Activated CD8-positive, alpha-beta memory T cell treated with anti-CD3 and anti-CD28 coated beads, Interleukin-2, amount 50 U/mL, for 1 hour (primary cell): ENCODE results near the gene NCK1.
"Not testable (repeated sequence)": the region's sequence is repeated elsewhere in the genome, so short reads cannot be mapped to it uniquely, and the experiment has no call there.

Experiments used
- DNase-seq: peaks from one replicate; pipeline ENCODE4 v3.0.0-alpha.2; 2020; ENCODE audit errors: extremely low read depth

NCK1 gene

GRCh38 chr3:136987398-136987980 lies 125.5 kb downstream of the NCK1 start:
- DNase-seq: not testable (repeated sequence)

GRCh38 chr3:136988651-136989050 lies 126.6 kb downstream of the NCK1 start:
- DNase-seq: no peak

GRCh38 chr3:136989781-136990524 lies 127.9 kb downstream of the NCK1 start:
- no peak for DNase-seq

- no peak for DNase-seq
Measured at GRCh38 chr3:136990826-136991225, 128.8 kb downstream of the NCK1 start.

GRCh38 chr3:136992115-136992514 lies 130.1 kb downstream of the NCK1 start:
- no peak for DNase-seq

GRCh38 chr3:136994772-136995516 lies 132.9 kb downstream of the NCK1 start:
- no peak for DNase-seq

GRCh38 chr3:136995652-136996051 lies 133.6 kb downstream of the NCK1 start:
- no peak for DNase-seq
